A673 (cell line): ENCODE data around the gene XYLT2.

Experiments used
- CTCF ChIP-seq: fragments of 300-800, 200-600 bp; sonication (generic); conservative IDR thresholded peaks from 2 replicates; pipeline ENCODE4 v1.5.1; 2017; ENCODE audit warnings: low read depth, mild to moderate bottlenecking, antibody characterized with exemption, low read length, moderate library complexity, mixed read lengths
- EZH2 ChIP-seq: fragments of 200-600 bp; sonication (generic); IDR thresholded peaks from 2 replicates; pipeline ENCODE4 v1.6.1; 2017; ENCODE audit warnings: borderline replicate concordance, low read depth, mild to moderate bottlenecking, mixed read lengths, antibody characterized with exemption, low read length; ENCODE audit not compliant: poor library complexity, severe bottlenecking

- TF ChIP-seq CTCF, result no peak
- no peak for TF ChIP-seq EZH2
These were observed 16.7 kb downstream of the XYLT2 start for GRCh38 chr17:50362661-50363060.
